GM18867 (cell line): ENCODE measurements around the gene CD9.
"Not testable (repeated sequence)": the region's sequence is repeated elsewhere in the genome, so short reads cannot be mapped to it uniquely, and the experiment has no call there.

Source experiments
- ATAC-seq: cut with Tn5 transposase; IDR thresholded peaks from one replicate; pipeline ENCODE4 v1.9.1; 2021; ENCODE audit warnings: mild to moderate bottlenecking, moderate library complexity; ENCODE audit not compliant: unreplicated experiment

The CD9 gene, protein sequence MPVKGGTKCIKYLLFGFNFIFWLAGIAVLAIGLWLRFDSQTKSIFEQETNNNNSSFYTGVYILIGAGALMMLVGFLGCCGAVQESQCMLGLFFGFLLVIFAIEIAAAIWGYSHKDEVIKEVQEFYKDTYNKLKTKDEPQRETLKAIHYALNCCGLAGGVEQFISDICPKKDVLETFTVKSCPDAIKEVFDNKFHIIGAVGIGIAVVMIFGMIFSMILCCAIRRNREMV

DNA sequence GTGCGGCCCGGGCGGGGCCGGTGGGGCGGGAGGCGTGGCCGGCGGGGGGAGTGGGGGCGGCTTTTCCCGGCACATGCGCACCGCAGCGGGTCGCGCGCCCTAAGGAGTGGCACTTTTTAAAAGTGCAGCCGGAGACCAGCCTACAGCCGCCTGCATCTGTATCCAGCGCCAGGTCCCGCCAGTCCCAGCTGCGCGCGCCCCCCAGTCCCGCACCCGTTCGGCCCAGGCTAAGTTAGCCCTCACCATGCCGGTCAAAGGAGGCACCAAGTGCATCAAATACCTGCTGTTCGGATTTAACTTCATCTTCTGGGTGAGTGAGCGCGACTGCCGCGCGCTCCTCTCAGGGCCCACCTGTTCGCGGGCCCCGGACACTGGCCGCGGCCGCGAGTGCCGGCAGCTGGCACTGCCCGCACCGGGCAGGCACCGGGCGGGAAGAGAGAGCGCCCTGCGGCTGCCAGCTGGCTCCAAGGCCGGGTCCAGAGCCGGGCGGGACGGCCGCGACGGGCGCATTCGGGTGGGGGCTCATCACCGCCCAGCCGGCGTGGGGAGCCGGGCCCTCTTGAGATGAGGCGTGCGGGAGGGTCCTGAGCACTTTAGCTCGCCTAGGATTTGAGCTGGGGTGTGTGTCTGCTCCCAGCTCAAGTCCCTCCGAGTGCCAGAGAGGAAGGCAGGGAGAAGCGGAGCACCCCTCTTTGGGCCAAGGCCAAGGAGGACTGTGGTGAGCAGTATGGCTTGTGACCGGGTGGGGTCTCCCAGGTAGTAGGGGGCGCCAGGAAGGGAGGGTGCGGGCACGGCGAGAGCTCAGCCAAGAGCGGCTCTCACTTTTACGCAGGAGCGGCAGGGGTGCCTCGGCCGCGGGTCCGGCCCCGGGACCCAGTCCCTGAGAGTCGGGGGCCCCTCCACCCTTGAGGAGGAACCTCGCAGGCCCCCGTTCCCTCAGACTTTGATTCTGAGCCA is at the start of gene CD9:
TSS of gene CD9 (plus strand) at position 145 of the 957 bp plus-strand sequence. CDS start at position 245, 100 bp downstream.
- no peak for ATAC-seq

DNA sequence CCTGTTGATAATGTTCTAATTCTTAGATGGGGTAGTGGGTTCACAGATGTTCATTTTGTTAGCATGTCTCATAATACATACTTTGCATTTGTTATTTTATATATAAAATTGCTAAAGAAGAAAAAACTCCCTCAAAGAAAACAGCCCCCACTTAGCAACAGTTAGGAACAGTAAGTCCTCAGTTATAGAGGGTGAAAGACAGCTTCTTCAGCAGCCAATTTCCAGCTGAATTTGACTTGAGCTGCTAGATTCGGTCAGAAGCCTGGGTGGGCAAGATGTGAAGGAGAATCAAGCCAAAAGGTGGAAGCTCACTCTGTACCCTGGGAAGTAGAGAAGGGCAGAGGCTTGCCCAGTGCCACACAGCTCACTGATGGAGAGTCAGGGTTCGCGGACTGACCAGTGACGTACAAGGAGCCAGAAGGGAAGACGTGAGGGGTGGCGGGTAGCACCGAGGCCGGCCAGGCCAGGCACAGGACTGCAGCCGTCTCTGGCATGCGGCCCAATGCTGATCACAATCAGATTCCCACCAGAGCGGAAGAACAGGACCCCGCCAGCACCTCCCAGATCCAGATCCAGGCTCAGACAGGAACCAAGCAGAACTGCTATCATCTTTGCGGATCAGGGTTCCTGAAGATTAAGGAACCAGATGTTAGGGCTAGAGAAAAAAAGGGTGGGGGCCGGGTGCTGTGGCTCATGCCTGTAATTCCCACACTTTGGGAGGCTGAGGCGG is 45.3 kb upstream of the CD9 start:
- ATAC-seq = no peak

- ATAC-seq = no peak
These were observed 42.7 kb upstream of the CD9 start for GRCh38 chr12:6157482-6157881.

DNA sequence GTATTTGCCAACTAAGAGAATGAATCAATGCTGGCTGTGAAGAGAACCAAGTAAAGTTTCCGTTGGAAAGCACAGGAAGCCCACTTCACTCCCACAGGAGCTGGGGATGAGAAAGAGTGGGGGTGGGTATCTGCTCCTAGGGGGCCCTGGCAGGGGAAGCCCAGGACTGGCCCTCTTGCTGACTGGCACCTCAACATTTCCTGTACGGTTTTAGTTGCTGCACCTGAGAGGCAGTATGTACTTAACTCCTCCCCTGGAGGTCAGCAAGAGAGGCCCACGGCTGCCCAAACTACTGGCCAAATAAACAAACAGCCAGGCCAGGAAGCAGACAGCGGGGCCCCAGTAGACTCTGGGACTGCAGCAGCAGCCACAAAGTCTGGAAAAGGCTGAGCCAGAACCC is 41.9 kb upstream of the CD9 start:
- ATAC-seq = no peak

- no peak for ATAC-seq
These were observed 41.5 kb upstream of the CD9 start for GRCh38 chr12:6158749-6159148.

GRCh38 chr12:6159166-6160011 is 40.8 kb upstream of the CD9 start:
- not testable (repeated sequence) for ATAC-seq

GRCh38 chr12:6160049-6160649 is 40.1 kb upstream of the CD9 start:
- ATAC-seq = not testable (repeated sequence)

GRCh38 chr12:6161124-6161882 is 38.9 kb upstream of the CD9 start:
- no peak for ATAC-seq

DNA sequence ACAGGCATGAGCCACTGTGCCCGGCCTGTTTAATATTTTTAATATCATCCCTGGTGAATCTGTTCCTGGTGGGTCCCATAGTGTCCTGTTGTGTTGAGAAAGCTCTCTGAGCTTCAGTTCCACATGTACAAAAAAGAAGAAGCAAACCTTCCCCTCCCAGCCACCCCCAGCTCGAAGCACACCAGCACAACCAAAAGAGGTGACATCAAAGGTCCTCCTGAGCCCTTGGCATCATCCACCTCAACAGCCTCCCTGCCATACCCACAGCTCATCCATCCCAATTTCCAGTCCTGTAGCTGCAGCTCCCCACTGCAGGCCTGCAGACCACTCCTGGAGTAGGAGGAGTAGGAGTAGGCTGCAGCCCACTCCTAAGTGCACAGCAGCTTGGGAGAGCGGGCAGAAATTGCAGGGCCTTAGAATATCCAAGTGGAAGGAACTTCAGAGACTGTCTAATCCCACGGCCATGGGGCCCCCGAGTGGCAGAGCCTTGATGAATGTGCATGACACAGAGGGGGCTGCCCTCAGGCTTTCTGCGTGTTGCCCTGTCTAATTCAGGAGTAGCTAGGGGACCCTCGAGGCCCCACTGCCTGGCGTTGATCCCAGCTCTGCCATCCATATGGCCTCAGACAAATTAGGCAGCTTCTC is 36.7 kb upstream of the CD9 start:
- no peak for ATAC-seq

DNA sequence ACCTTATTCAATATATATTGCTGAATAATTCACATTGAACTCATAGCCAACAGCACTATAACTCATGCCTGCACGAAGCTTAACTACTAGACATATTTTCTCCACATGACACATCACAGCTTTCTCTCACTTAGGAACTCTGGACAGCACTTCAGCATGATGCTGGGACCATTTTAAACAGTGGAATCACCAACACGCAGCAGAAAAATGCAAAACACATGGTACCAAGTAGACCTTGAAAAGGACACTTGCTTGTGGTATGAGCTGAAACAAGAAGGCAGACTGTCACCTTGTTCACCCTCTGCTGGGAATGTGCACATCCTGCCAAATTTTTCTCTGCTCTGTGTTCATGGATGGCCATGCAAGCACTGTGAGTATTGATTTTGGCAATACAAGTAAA is 34.8 kb upstream of the CD9 start:
- no peak for ATAC-seq

DNA sequence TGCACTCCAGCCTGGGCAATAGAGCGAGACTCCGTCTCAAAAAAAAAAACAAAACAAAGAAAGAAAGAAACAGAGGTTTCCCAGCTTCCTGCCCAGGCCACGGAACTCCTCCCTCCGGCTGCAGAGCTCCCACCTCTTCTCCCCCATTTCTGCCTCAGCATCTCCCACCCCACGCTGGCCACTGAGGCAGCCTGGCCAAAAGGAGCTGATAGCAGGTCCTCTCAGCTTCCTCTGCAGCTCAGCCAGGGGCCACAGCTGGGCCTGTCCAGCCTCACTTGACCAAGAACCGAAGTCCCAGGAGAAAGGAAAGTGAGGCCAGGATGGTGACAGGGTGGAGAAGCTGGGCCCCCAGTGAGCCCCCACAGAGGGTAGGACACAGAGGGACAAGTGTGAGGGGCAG is 33.4 kb upstream of the CD9 start:
- no peak for ATAC-seq

DNA sequence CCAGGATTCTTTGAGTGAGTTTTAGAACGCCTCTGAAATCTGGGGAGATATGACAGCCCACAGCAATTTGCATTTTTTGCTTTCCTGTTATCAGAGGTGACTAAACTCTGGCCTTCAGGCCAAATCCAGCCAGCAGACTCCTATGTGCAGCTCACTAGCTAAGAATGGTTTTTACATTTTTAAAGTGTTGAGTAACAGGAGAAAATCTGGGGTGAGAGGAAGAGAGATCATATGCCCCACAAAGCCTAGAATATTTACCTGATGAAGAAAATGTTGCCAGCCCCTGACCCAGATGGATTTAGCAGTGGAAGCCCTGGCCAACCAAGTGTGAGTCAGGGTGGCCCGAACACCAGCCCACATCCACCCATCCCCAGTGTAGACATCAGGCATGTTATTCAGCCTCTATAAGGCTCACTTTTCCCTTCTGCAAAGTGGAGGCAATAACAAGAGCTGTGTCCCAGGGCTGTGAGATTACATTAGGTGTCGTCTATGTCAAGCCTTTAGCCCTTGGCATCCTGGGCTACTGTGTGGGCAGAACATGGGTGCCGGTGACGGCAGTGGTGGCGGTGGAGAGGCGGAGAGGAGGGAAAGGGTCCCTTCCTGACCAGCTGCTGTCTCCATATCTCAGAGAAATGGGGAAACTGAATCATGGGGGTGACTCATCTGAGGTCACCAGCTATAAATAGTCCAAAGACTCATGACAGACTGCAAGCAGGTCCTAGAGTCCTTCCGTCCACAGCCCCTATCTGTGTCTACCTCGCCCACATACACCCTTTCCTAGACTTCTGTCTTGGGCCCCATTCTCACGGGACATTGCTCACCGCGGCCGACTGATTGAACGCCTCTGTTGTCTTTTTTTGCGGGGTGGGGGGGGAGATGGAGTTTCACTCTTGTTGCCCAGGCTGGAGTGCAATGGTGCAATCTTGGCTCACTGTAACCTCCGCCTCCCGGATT is 32.6 kb upstream of the CD9 start:
- peak; percentile 73 for ATAC-seq

- no peak for ATAC-seq
These were observed 28.7 kb upstream of the CD9 start for GRCh38 chr12:6171409-6172015.

GRCh38 chr12:6172086-6172485 is 28.1 kb upstream of the CD9 start:
- ATAC-seq = no peak

GRCh38 chr12:6172862-6173261 is 27.3 kb upstream of the CD9 start:
- ATAC-seq = no peak

DNA sequence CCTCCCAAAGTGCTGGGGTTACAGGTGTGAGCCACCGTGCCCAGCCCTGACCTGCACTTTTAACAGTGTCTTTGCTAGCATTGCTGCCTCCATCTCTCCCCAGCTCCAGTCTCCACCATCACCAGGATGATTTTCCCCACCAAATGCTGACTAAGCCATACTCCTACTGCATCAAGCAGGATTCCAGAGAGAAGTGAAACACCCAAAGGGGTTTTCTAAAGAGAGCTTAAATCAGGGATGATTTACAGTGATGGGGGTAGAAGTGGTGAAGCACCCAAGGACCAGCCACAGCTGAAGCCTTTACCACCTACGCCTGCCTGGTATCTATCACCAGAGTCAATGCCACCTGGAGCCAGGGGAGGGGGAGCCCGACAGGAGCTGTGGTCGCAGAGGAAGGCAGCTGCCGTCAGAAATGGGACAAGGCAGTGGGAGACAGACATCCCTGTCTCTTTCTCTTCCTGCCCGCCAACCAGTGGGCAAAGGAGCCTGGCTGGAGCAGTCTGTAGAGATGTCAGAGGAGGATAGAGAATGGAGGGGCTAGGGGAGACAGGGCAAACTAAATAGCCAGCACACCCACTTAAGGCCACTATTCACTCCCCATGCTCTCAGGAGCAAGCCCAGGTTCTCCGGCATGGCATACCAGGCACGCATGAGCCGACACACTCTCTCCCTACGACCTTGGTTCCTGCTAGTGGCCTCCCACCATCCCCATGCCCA is 22.4 kb upstream of the CD9 start:
- ATAC-seq = no peak
